GM18873 (cell line): ENCODE measurements around the gene SEBOX.

ENCODE experiments used
- ATAC-seq: cut with Tn5 transposase; IDR thresholded peaks from one replicate; pipeline ENCODE4 v1.9.1; 2021; ENCODE audit warnings: mild to moderate bottlenecking, moderate library complexity, moderate number of reproducible peaks; ENCODE audit not compliant: unreplicated experiment, low FRiP score

The SEBOX gene

DNA sequence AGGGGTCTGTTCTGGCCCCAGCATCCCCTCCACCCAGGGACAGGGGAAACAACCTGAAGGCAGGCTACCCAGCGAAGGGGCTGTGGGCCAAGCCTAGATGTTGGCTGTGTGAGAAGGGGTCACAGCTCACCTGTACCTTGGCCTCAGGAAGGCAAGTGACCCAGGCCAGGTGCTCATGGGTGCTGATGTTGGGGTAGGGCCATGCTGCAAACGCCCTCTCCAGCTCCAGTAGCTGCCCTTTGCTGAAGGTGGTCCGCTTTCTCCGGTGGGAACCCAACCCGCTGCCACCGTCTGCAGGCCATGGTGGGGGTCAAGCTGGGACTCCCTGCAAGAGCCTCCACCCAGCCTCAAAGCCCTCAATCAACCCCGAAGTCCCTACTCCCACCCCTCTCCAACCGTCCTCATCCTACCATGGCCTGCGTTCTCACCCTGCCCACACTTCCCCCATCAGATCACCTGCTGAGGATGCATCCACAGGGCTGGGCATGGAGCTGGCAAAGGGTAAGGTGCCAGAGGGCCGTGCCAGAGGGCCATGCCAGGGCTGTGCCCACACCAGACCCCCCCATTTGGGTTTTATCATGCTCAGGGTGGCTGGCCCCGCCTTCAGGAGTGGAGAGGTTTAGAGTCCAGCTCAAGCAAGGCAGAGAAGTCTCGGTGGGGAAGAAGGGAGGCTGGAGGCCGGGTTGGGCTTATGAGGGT is at the start of gene SEBOX:
Gene SEBOX, minus strand, starts transcription at position 535 of the 699 bp plus-strand sequence. Its CDS starts 48 bp downstream, at position 487.
- no peak for ATAC-seq

- ATAC-seq, result no peak
These were observed 48.8 kb upstream of the SEBOX start for GRCh38 chr17:28413804-28414203.

GRCh38 chr17:28412099-28412498 is 47.1 kb upstream of the SEBOX start:
- no peak for ATAC-seq

GRCh38 chr17:28407974-28408306 is 42.9 kb upstream of the SEBOX start:
- no peak for ATAC-seq

GRCh38 chr17:28407130-28407973 is 42.4 kb upstream of the SEBOX start:
- no peak for ATAC-seq

DNA sequence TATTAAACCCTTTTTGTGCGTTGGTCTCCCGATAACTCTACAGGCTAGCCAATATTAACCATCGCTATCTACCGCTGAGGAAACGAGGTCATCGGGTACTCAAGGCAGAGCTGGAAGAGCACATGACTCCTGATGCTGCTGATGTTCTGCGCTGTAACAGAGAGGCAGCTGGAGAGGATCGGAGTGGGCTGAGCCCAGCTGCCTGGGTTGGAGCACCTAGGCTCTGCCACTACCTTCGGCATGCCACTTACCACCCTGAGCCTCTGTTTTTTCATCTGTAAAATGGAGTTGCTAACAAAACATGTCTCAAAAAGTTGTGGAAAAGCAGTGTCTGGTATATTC is 41.4 kb upstream of the SEBOX start:
- ATAC-seq, result no peak

DNA sequence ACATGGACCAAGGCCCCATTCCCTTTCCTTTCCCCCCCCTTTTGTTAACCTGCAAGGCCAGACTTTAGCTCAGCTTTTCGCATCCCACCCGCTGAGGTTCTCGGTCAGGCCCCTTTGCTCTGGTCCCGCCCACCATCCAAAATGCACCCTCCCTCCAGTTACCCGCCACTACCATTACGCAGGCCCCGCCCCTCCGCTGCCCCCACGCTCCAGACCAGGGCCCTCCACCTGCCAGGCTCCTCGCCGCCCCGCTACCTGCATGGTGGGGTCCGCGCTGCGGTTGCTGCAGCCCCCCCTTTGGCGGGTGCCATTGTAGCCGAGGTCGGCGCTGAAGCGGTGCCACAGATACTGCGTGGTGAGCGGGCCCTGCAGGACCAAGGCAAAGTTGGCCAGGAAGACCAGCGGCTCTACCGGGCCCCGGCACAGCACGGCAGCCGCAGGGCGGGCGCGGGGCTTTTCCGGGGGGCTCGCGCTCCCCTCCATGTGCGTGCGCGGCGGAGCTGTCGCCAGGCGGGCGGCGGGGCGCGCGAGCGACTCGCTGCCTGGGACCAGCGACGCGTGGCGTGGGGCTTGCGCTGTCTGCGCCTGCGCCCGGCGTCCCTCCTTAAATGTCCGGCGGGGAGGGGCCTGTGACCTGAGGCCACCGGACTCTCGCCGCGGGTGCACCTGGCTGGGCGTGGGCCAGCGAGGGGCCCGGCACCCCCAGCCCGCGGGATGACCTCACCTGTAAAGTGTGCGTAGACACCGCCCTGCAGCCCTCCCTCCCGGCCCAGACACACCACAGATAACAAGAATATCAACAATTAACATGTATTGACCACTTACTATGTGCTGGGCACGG is 40.9 kb upstream of the SEBOX start, which contains the start of gene SLC46A1:
Gene SLC46A1, minus strand, starts transcription at position 581 of the 841 bp plus-strand sequence. Its CDS starts 98 bp downstream, at position 483.
- no peak for ATAC-seq

- no peak for ATAC-seq
These were observed 40.0 kb upstream of the SEBOX start for GRCh38 chr17:28404812-28405570.

- ATAC-seq, result no peak
These were observed 39.4 kb upstream of the SEBOX start for GRCh38 chr17:28404461-28404811.

GRCh38 chr17:28404007-28404406 is 39.0 kb upstream of the SEBOX start:
- no peak for ATAC-seq

- no peak for ATAC-seq
These were observed 37.8 kb upstream of the SEBOX start for GRCh38 chr17:28402844-28403243.

DNA sequence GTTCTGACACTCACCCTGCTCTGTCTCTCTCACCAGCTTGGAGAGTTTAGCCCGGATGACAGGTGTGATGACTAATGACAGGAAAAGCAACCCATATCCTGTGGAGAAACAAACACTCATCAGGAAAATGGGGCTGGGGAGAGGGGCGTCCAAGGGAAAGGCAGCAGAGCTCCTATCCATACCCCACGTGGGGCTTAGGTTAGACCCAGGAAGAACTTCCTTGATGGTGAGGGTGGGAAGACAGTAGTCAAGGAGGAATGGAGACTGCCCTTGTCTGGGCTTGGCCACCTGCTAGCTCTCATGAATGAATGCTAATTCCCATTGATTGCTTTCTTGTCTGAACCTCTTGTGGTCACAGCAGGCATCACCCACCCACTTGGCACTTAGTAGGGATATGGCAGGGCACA is 37.2 kb upstream of the SEBOX start:
- ATAC-seq, result no peak

DNA sequence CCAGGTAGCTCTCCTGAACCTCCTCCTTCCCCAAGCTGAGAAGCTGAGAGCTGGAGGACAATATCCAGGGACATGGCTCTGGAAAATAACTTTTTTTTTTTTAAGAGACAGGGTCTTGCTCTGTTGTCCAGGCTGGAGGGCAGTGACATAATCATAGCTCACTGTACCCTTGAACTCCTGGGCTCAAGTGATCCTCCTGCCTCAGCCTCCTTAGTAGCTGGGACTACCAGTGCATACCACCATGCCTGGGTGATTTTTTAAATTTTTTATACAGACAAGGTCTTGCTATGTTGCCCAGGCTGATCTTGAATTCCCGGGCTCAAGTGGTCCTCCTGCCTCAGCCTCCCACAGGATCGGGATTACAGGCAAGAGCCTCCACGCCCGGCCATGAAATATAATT is 34.8 kb upstream of the SEBOX start:
- no peak for ATAC-seq

- ATAC-seq, result no peak
These were observed 33.4 kb upstream of the SEBOX start for GRCh38 chr17:28398280-28398981.

- no peak for ATAC-seq
These were observed 32.8 kb upstream of the SEBOX start for GRCh38 chr17:28397687-28398279.

- no peak for ATAC-seq
These were observed 32.3 kb upstream of the SEBOX start for GRCh38 chr17:28397275-28397674.

GRCh38 chr17:28396635-28397239 is 31.7 kb upstream of the SEBOX start:
- ATAC-seq, result no peak

GRCh38 chr17:28395968-28396367 is 31.0 kb upstream of the SEBOX start:
- no peak for ATAC-seq

DNA sequence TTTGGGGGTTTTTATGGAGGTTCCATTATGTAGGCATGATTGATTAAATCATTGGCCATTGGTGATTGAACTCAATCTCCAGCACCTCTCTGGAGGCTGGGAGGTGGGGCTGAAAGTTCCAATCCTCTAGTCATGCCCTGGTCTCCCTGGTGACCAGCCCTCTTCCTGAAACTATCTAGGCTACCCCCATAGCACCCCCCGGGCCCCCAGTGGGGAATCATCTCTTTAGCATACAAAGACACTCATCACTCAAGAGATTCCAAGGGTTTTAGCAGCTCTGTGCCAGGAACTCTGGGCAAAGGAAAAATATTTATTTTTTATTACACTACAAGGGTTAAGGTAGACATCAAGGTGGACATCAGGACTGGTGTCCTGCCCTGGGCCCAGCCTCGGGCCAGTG is 30.4 kb upstream of the SEBOX start:
- ATAC-seq, result no peak
